ENCODE measurements around the gene BCL11A. TPM values are rescaled to one million over a fixed set of nuclear protein-coding genes. Genes with fewer than 3 reads are reported as not detected.
A peak's percentile ranks its signal among the peaks of the same experiment; 100 is the strongest.

Gene BCL11A
- total RNA-seq, 1 donor from 2014 or later: 46.2 TPM

- no peak for TF ChIP-seq CTCF (IDR thresholded peaks at IDR 0.05; ENCODE audit: unreplicated experiment)
- no peaks in the 10 kb centered on the region for H3K36me3 Mint-ChIP-seq (ENCODE audit: insufficient read depth)
- peaks cover 26% of the 10 kb centered on the region for H3K27me3 Mint-ChIP-seq
- H3K27ac Mint-ChIP-seq: no peak overlapping the region
- no peak overlapping the region for H3K4me3 Mint-ChIP-seq (ENCODE audit: low read depth)
- no peak for DNase-seq (ENCODE audit: low spot score, unreplicated experiment)
- H3K9me3 Mint-ChIP-seq (ENCODE audit: low read depth): no peaks in the 10 kb centered on the region
- peaks cover 40% of the 10 kb centered on the region for H3K4me1 Mint-ChIP-seq (ENCODE audit: low read depth)
Measured at GRCh38 chr2:60408811-60409530, 144.5 kb downstream of the BCL11A start.

- TF ChIP-seq CTCF (IDR thresholded peaks at IDR 0.05; ENCODE audit: unreplicated experiment): no peak
- H3K27ac Mint-ChIP-seq: no peak overlapping the region
- no peaks in the 10 kb centered on the region for H3K9me3 Mint-ChIP-seq (ENCODE audit: low read depth)
- no peak for DNase-seq (ENCODE audit: low spot score, unreplicated experiment)
- H3K4me1 Mint-ChIP-seq (ENCODE audit: low read depth): peaks cover 40% of the 10 kb centered on the region
- H3K36me3 Mint-ChIP-seq (ENCODE audit: insufficient read depth): no peaks in the 10 kb centered on the region
- H3K4me3 Mint-ChIP-seq (ENCODE audit: low read depth): no peak overlapping the region
- peaks cover 26% of the 10 kb centered on the region for H3K27me3 Mint-ChIP-seq
Measured at GRCh38 chr2:60408207-60408606, 145.2 kb downstream of the BCL11A start.

- H3K9me3 Mint-ChIP-seq (ENCODE audit: low read depth): no peaks in the 10 kb centered on the region
- no peak for TF ChIP-seq CTCF (IDR thresholded peaks at IDR 0.05; ENCODE audit: unreplicated experiment)
- no peaks in the 10 kb centered on the region for H3K36me3 Mint-ChIP-seq (ENCODE audit: insufficient read depth)
- H3K27ac Mint-ChIP-seq: no peak overlapping the region
- H3K4me3 Mint-ChIP-seq (ENCODE audit: low read depth): no peak overlapping the region
- DNase-seq (ENCODE audit: low spot score, unreplicated experiment): no peak
- H3K27me3 Mint-ChIP-seq: peaks cover 30% of the 10 kb centered on the region
- peaks cover 40% of the 10 kb centered on the region for H3K4me1 Mint-ChIP-seq (ENCODE audit: low read depth)
Measured at GRCh38 chr2:60407398-60407797, 146.1 kb downstream of the BCL11A start.

GRCh38 chr2:60406192-60406591 lies 147.3 kb downstream of the BCL11A start:
- Mint-ChIP-seq H3K4me3 (ENCODE audit: low read depth) (no peak overlapping the region), H3K27ac (no peak overlapping the region)

GRCh38 chr2:60405271-60405919 lies 148.1 kb downstream of the BCL11A start:
- Mint-ChIP-seq H3K4me3 (ENCODE audit: low read depth) (no peak overlapping the region), H3K36me3 (ENCODE audit: insufficient read depth) (no peaks in the 10 kb centered on the region), H3K4me1 (ENCODE audit: low read depth) (peaks cover 32% of the 10 kb centered on the region), H3K27me3 (peaks cover 28% of the 10 kb centered on the region), H3K27ac (peak overlapping the region; percentile 46), H3K9me3 (ENCODE audit: low read depth) (no peaks in the 10 kb centered on the region)
- DNase-seq (ENCODE audit: low spot score, unreplicated experiment): no peak
- no peak for TF ChIP-seq CTCF (IDR thresholded peaks at IDR 0.05; ENCODE audit: unreplicated experiment)

More at GRCh38 chr2:60406192-60406591, 147.3 kb downstream of the BCL11A start:
- Mint-ChIP-seq H3K36me3 (ENCODE audit: insufficient read depth) (no peaks in the 10 kb centered on the region), H3K9me3 (ENCODE audit: low read depth) (no peaks in the 10 kb centered on the region), H3K27me3 (peaks cover 26% of the 10 kb centered on the region), H3K4me1 (ENCODE audit: low read depth) (peaks cover 36% of the 10 kb centered on the region)
- DNase-seq (ENCODE audit: low spot score, unreplicated experiment): no peak
- no peak for TF ChIP-seq CTCF (IDR thresholded peaks at IDR 0.05; ENCODE audit: unreplicated experiment)

Other genes with a start within 250 kb of the BCL11A start
- 28.1 and 31.8 TPM in 2 replicates for gene PAPOLG, start 202.6 kb upstream of the BCL11A start, total RNA-seq

All from progenitor cell of endocrine pancreas (in vitro differentiated cells).